Gastrocnemius medialis (tissue), 4 donors: ENCODE data around the gene THAP7. TPM values are rescaled to one million over a fixed set of nuclear protein-coding genes. Genes with fewer than 3 reads are reported as not detected.

ENCODE experiments used
- ATAC-seq, 2 donors: fragments of 150-250 bp; one replicate each; pipeline ENCODE4 v1.9.1; 2016
- DNase-seq, 2 donors: peaks; one replicate each; pipeline ENCODE4 v3.0.0-alpha.2; 2019
- H3K27ac ChIP-seq, 4 donors: fragments of 200-600 bp; sonication (generic); 1 replicate in 1 of 4; 2 replicates in 3 of 4; pipeline ENCODE4 v1.5.1; 2016 to 2018; ENCODE audit warnings: mild to moderate bottlenecking in 2 of 4, moderate library complexity in 1 of 4
- H3K27me3 ChIP-seq, 3 donors: fragments of 200-600 bp; sonication (generic) in 2 of 3; 1 replicate in 1 of 3; 2 replicates in 2 of 3; pipeline versions ENCODE4 v1.5.1 to v1.6.0; 2016 to 2019; ENCODE audit warnings: mild to moderate bottlenecking in 1 of 3, moderate library complexity in 1 of 3
- H3K36me3 ChIP-seq, 2 donors: fragments of 200-600 bp; sonication (generic) in 1 of 2; one replicate each; pipeline ENCODE4 v1.5.1; 2017 to 2018
- H3K4me1 ChIP-seq, 2 donors: fragments of 200-600 bp; sonication (generic) in 1 of 2; one replicate each; pipeline ENCODE4 v1.5.1; 2016 to 2017; ENCODE audit warnings: mild to moderate bottlenecking in 2 of 2
- H3K4me3 ChIP-seq, 4 donors: fragments of 200-600 bp; sonication (generic) in 3 of 4; 1 replicate in 1 of 4; 2 replicates in 3 of 4; pipeline ENCODE4 v1.5.1; 2016 to 2019; ENCODE audit warnings: mild to moderate bottlenecking in 2 of 4
- H3K9me3 ChIP-seq, 3 donors: fragments of 200-600 bp; sonication (generic) in 2 of 3; 1 replicate in 1 of 3; 2 replicates in 2 of 3; pipeline ENCODE4 v1.5.1; 2016 to 2019
- POLR2A ChIP-seq, 2 donors: fragments of 450-650 bp; IDR thresholded peaks; one replicate each; pipeline ENCODE4 v1.6.1; 2017; ENCODE audit warnings: antibody characterized with exemption in 2 of 2, mild to moderate bottlenecking in 2 of 2, moderate library complexity in 2 of 2
- in situ Hi-C, 4 donors: fragments of 200-750 bp; cut with MboI; loops; one replicate each; pipeline versions ENCODE4 v1.15.0 to v1.8.0; 2017; ENCODE audit warnings: low sequenced_read_pairs in 4 of 4
- intact Hi-C: fragments of 100-400 bp; cut with DNase I; formaldehyde crosslinking; loops from one replicate; pipeline ENCODE4 v1.15.1; 2023; ENCODE audit warnings: low total_unique reads
- total RNA-seq, 4 donors: library from RNA; depleted of rRNA; stranded (reverse); fragments of >200 nt; gene quantifications; one replicate each; pipeline versions ENCODE4 v1.1.0 to v1.2.3, GENCODE V29; 2016
- TF ChIP-seq, protein P1 (sequence below), 5 experiments: fragments of 450-650 bp in 3 of 5; fragments of 200-600 bp in 2 of 5; sonication (generic) in 2 of 5; IDR thresholded peaks in 4 of 5; conservative IDR thresholded peaks in 1 of 5; 1 replicate in 4 of 5; 2 replicates in 1 of 5; pipeline ENCODE4 v1.5.1; 2016 to 2019; ENCODE audit warnings: antibody characterized with exemption in 5 of 5, mild to moderate bottlenecking in 3 of 5, moderate library complexity in 3 of 5

THAP7 gene
- total RNA-seq, 4 donors from 2014 or later: 44.8 to 76.2 (median 61.7) TPM

DNA sequence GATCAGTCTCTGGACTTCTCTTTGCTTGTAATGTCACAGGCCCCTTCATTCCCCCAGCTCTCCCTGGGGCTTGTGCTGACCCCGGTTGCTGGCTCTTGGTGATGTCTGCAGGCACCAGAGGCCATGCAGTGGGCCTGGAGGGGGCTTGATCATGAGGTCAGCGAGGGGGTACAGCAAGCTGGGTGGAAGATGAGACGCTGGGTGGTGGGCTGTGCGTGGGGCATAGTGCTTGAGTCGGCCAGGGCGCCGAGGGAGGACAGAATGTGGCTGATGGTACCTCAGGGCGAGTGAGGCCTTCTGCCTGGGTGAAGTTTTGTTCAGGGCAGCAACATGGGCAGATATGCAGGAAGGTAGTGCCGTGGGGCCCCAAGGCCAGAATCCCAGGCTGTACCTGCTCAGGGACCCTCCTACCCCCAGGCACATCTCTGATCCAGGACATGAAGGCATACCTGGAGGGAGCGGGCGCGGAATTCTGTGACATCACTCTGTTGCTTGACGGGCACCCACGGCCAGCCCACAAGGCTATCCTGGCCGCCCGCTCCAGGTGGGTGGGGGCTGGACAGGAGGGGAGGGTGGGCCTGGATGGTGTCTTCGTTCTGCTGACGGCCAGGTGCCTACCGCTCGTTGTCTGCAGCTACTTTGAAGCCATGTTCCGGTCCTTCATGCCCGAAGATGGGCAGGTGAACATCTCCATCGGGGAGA, 6.4 kb downstream of the THAP7 start:
- no peak for ATAC-seq

DNA sequence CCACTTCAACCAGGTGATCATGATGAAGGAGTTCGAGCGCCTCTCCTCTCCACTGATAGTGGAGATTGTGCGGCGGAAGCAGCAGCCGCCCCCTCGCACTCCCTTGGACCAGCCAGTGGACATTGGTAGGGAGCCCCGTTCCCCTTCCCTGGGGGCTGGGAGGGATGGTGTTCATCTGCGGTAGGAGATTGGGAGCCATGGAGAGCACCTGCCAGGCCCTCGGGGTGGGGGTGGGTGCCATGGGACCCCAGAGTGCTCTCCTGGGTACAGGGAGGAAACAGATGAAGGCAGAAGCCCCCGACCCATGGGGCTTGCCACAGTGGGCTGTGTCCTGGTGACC, 7.0 kb downstream of the THAP7 start:
- Histone ChIP-seq H3K9me3 (no peaks in the 10 kb centered on the region), H3K27me3 (no peaks in the 10 kb centered on the region), H3K27ac (no peak overlapping the region), H3K4me3 (no peak overlapping the region), H3K4me1 (peaks cover 0 to 5% of the 10 kb centered on the region in 2 donors), H3K36me3 (peaks cover 0 to 78% of the 10 kb centered on the region in 2 donors)
- in situ Hi-C loops (no loop called here), intact Hi-C loops (loop anchor here (5.0 kb wide), 1 partner anchor 33 kb away; no protein-coding TSS in a partner anchor)
- DNase-seq (no peak), ATAC-seq (no peak)
- TF ChIP-seq, protein P1, sequence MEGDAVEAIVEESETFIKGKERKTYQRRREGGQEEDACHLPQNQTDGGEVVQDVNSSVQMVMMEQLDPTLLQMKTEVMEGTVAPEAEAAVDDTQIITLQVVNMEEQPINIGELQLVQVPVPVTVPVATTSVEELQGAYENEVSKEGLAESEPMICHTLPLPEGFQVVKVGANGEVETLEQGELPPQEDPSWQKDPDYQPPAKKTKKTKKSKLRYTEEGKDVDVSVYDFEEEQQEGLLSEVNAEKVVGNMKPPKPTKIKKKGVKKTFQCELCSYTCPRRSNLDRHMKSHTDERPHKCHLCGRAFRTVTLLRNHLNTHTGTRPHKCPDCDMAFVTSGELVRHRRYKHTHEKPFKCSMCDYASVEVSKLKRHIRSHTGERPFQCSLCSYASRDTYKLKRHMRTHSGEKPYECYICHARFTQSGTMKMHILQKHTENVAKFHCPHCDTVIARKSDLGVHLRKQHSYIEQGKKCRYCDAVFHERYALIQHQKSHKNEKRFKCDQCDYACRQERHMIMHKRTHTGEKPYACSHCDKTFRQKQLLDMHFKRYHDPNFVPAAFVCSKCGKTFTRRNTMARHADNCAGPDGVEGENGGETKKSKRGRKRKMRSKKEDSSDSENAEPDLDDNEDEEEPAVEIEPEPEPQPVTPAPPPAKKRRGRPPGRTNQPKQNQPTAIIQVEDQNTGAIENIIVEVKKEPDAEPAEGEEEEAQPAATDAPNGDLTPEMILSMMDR (IDR thresholded peaks at IDR 0.05 in 4 of 5, conservative IDR thresholded peaks at IDR 0.05 in 1 of 5): no peak
- TF ChIP-seq POLR2A (IDR thresholded peaks at IDR 0.05): no peak

More for the DNA sequence above, 6.4 kb downstream of the THAP7 start:
- Histone ChIP-seq H3K4me3 (no peak overlapping the region), H3K27ac (no peak overlapping the region), H3K9me3 (no peaks in the 10 kb centered on the region), H3K36me3 (peaks cover 0 to 78% of the 10 kb centered on the region in 2 donors), H3K4me1 (peaks cover 2 to 11% of the 10 kb centered on the region in 2 donors), H3K27me3 (no peaks in the 10 kb centered on the region)
- no peak for DNase-seq
- in situ Hi-C loops: no loop called here
- intact Hi-C loops: loop anchor here (5.0 kb wide), 1 partner anchor 33 kb away; no protein-coding TSS in a partner anchor
- TF ChIP-seq, protein P1 (IDR thresholded peaks at IDR 0.05 in 4 of 5, conservative IDR thresholded peaks at IDR 0.05 in 1 of 5): no peak
- TF ChIP-seq POLR2A (IDR thresholded peaks at IDR 0.05): no peak

DNA sequence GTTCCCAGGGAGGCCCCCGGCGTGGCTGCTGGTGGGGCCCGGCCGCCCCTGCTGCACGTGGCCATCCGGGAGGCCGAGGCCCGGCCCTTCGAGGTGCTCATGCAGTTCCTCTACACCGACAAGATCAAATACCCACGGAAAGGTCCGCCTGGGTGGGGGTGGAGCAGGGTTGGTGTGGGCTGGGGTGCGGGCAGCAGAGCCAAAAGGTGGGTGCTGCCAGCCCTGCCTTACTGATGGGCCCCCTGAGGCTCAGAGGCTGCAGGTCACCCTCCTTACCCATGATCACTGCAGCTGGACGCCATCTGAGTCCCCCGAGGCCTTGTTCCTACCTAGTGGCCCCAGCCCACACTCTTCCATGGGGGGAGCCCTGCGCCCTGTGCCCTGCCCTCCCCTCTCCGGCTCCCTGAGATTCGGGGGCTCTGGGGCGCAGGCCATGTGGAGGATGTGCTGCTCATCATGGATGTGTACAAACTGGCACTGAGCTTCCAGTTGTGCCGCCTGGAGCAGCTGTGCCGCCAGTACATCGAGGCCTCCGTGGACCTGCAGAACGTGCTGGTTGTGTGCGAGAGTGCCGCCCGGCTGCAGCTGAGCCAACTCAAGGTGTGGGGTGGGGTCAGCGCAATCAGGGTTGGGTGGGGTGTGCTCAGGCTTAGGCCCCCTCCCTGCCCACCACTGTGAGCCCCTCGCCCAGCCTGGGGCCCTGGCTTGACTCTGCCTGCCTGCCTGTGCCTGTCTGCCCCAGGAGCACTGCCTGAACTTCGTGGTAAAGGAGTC, 7.6 kb downstream of the THAP7 start:
- intact Hi-C loops (no loop called here), in situ Hi-C loops (no loop called here)
- ATAC-seq (no peak), DNase-seq (no peak)
- H3K27me3 ChIP-seq: no peaks in the 10 kb centered on the region
- H3K4me3 ChIP-seq: no peak overlapping the region
- H3K36me3 ChIP-seq: peaks cover 0 to 73% of the 10 kb centered on the region in 2 donors
- H3K9me3 ChIP-seq: no peaks in the 10 kb centered on the region
- H3K27ac ChIP-seq: no peak overlapping the region
- H3K4me1 ChIP-seq: no peaks in the 10 kb centered on the region
- TF ChIP-seq, protein P1 (IDR thresholded peaks at IDR 0.05 in 4 of 5, conservative IDR thresholded peaks at IDR 0.05 in 1 of 5): no peak
- TF ChIP-seq POLR2A (IDR thresholded peaks at IDR 0.05): no peak

DNA sequence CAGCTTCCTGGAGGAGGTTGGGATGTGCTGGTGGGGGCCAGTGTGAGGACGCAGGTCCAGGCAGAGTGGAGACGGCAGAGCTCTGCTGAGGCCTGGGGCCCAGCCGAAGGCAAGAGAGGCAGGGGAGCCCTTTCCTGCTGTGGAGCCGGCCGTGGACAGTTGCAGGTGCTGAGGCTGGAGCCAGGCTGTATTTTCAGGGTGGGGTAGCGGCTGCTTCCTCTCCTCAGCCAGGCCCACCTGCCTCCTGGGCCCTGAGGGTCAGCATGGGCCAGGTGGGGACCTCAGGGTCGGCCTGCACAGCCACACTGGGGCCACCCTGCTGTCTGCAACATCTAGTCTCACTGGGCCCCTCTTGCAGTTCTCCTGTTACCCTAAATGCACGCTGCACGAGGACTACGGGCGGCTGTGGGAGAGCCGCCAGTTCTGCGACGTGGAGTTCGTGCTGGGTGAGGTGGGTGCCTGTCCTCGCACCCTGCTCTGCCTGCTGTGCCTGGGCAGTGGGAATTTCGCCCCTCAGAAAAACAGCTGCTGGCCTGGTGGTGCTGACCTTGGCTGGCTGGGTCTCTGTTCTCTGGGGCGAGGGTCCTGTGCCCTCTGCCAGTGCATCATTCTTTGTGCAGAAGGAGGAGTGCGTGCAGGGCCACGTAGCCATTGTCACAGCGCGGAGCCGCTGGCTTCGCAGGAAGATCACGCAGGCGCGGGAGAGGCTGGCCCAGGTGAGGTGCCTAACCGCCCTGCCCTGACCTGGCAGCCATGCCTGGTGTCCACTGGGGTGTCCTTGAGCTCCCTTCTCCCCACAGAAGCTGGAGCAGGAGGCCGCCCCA, 8.4 kb downstream of the THAP7 start:
- no peaks in the 10 kb centered on the region for H3K27me3 ChIP-seq
- no peak overlapping the region for H3K27ac ChIP-seq
- no peak for ATAC-seq
- in situ Hi-C loops: no loop called here
- H3K4me1 ChIP-seq: no peaks in the 10 kb centered on the region
- no peak overlapping the region for H3K4me3 ChIP-seq
- peaks cover 0 to 69% of the 10 kb centered on the region in 2 donors for H3K36me3 ChIP-seq
- intact Hi-C loops: no loop called here
- TF ChIP-seq, protein P1 (IDR thresholded peaks at IDR 0.05 in 4 of 5, conservative IDR thresholded peaks at IDR 0.05 in 1 of 5): no peak
- no peak for TF ChIP-seq POLR2A (IDR thresholded peaks at IDR 0.05)
- no peaks in the 10 kb centered on the region for H3K9me3 ChIP-seq
- DNase-seq: no peak
